Stimulated activated CD4-positive, alpha-beta T cell treated with anti-CD3 and anti-CD28 coated beads, Interleukin-4, amount 100 ng/mL, for 24 hours (primary cell): ENCODE results near the gene FBXW10B.
"Not testable (repeated sequence)": the region's sequence is repeated elsewhere in the genome, so short reads cannot be mapped to it uniquely, and the experiment has no call there.

Experiments
- DNase-seq: peaks from one replicate; pipeline ENCODE4 v3.0.0-alpha.2; 2020

Gene FBXW10B, protein sequence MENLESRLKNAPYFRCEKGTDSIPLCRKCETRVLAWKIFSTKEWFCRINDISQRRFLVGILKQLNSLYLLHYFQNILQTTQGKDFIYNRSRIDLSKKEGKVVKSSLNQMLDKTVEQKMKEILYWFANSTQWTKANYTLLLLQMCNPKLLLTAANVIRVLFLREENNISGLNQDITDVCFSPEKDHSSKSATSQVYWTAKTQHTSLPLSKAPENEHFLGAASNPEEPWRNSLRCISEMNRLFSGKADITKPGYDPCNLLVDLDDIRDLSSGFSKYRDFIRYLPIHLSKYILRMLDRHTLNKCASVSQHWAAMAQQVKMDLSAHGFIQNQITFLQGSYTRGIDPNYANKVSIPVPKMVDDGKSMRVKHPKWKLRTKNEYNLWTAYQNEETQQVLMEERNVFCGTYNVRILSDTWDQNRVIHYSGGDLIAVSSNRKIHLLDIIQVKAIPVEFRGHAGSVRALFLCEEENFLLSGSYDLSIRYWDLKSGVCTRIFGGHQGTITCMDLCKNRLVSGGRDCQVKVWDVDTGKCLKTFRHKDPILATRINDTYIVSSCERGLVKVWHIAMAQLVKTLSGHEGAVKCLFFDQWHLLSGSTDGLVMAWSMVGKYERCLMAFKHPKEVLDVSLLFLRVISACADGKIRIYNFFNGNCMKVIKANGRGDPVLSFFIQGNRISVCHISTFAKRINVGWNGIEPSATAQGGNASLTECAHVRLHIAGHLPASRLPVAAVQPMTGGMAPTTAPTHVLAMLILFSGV

GRCh38 chr17:15619331-15620058 is at the start of gene FBXW10B:
Gene FBXW10B, minus strand, starts transcription at chr17:15619704. Its CDS starts 192 bp downstream, at chr17:15619512.
- not testable (repeated sequence) for DNase-seq

DNA sequence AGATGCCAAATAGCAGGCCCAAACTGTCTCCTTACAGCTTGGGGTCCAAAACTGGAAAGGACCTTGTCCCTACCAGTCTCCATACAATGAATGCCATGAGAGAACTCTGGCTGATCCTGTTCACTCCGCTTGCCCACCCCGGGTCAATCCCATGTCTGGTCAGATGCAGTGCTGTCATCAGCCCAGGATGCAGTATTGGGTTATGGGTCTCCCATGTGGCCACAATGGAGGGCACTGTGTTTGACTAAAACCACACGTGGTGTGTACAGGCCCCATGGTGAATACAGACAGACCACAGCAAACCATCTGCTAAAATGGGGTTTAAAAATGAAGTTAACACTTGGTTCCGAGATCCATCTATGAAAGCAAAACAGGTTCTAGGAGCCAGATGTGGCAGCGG is 44.2 kb upstream of the FBXW10B start:
- no peak for DNase-seq

DNA sequence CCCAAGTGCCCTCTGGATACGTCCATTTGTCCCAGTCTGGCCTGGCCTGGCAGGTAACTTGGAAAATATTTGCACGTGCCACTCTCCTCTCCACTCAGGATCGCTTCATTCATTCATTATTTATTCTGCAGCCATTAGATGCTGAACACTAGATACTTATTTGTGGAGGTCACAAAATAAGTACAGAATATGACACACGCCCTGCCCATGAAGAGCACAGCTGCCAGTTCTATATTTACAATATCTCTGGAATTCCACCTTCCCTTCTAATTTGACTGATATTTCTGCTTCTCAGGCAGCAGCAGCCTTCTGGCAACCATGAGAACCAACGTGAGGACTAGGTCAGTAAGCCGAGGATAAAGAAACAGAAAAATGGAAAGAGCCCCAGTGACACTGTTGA is 43.7 kb upstream of the FBXW10B start:
- DNase-seq, result no peak

GRCh38 chr17:15662681-15663080 is 43.2 kb upstream of the FBXW10B start:
- no peak for DNase-seq

DNA sequence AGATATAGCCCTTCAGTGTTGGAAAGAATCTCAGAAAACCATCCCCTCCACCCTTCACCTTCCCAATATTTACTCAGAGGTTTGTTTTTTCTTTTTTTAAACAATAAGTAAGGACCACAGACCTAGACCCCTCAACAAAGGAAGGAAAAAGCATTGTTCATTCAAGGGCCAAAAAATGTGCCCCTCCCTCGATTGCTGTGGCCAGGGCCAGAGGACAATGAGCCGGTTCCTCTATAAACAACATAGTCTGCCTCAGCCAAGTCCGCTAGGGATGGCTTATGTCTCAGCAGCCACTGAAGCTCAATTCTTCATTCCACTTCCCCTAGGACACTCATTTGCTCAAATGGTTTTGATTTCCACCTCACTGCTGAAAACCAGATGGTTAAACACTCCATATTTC is 40.6 kb upstream of the FBXW10B start:
- DNase-seq, result no peak

- DNase-seq, result no peak
Measured at GRCh38 chr17:15659663-15660062, 40.2 kb upstream of the FBXW10B start.

DNA sequence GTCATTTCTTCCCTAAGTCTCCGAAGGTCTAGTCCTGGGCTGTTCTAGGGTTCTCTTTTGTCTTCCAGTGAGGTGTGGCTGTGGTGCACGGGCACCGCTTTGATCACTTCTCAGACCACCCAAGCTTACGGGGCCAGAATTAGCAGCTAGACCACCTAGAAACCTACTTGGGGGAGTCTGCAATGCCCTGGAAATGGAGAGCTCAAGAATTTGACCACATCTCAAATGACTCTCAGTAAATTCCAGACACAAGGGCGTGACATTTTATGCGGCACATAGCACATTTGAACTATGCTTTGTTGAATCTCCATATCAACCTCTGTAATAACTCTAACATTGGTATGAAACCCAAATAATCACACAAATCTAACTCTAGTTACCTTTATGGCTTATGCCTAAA is 39.7 kb upstream of the FBXW10B start:
- no peak for DNase-seq

DNA sequence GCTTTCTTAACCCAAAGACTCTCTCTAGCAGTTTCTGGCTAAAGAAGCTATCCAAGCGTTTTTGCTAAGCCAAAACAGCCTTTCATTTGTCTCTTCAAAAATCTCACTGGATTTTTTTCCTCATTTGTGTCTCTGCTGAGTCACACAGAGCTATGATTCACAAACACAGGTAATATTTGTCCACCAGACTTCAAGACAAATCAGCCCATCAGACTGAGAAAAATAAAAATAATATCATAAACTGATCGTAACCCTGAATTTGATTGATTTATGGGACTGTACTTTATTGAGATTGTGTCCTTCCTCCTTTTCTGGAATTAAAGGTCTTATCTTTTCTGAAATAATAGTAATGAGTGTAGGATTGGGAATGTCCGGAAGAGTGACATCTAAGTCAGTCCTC is 38.8 kb upstream of the FBXW10B start:
- no peak for DNase-seq

DNA sequence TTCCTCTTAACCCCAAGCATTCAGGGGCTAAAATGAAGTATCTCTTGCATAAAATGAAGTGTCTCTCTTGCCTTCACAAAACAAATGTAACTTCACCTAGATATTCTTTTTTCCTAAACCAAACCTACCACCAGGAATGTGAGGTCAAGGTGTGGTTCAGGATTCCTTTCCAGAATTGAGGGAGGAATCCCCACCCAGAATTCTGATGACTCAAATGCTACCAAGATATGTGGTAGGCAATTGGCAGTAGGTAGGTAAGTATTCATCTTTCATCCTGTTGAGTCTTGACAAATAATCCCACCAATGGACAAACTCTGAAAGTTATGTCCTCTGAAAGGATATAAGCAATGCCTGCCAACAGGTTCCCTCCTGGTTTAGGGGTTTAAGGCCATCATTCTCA is 38.4 kb upstream of the FBXW10B start:
- DNase-seq, result no peak

DNA sequence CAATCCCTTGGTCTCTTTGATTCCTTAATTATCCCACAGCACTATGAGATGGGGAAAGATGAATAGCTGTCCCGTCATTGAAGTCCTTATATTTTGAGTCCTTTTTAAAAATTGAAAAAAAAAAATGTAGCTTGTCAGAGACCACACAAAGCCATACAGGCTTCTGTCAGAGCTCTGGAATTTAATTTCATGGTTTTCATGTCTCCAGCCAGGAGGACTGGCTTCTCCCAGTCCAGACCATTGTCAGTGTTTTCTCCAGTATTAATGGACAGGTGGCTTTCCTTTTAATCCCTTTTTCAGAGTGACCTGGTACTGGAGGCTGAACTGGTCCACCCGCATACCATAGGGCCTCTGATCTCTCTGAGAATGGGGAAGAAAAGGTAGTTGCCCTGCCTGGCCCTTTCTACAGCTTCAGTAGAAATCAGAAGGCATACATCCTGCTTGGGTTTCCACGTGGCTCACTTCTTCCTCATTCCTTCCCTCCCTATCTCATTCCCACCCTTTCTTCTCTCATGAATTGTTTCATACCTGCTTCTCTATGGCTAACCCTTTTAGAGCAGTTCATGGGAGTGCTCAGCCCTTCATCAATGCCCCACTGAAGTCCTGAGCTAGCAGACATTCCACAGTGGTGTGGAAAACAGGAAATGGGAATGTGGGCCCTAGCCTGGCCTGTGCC is 35.5 kb upstream of the FBXW10B start:
- no peak for DNase-seq

DNA sequence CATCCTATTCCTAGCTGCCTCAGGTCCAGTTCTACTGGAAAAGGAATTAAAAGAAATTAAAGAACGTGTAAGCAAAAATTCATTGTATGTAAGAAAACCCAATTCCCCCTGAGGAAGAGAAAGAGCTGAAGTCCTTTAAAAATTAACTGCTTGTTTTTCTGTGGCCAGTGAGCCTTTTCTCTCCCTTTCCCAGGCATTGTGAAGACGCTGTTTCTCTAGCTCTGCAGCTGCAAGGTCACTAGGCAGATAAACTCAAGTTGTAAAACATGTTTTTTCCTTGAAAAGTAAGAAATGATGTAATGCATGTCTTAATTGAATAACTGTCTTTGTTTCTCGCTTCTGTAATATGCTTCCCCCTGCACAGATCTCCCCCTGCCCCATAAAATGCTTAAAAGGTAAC is 34.9 kb upstream of the FBXW10B start:
- not testable (repeated sequence) for DNase-seq

GRCh38 chr17:15652960-15653359 is 33.5 kb upstream of the FBXW10B start:
- no peak for DNase-seq

- no peak for DNase-seq
Measured at GRCh38 chr17:15651583-15652110, 32.1 kb upstream of the FBXW10B start.

GRCh38 chr17:15650741-15651582 is 31.5 kb upstream of the FBXW10B start:
- DNase-seq, result no peak

GRCh38 chr17:15649861-15650421 is 30.4 kb upstream of the FBXW10B start:
- DNase-seq, result no peak

DNA sequence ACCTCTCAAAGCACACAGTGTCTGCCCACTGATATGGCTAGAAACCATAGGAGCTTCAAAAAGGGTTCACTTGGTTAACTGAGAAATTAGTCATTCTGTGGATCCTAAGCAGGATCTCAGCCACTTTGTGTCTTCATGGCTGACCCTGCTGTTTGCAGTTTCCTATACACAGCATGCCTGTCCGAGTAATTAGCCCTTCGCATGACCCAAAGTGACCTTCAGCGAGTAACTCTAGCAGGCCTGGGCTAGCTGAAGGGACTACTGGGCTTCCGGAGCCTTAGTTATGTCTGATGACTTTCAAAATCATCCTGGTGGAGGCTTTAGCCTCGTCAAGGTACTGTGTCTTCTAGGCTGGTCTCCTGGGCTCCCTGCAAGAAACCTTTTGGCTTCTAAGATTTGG is 28.9 kb upstream of the FBXW10B start:
- no peak for DNase-seq

- not testable (repeated sequence) for DNase-seq
Measured at GRCh38 chr17:15645942-15646312, 26.4 kb upstream of the FBXW10B start.

DNA sequence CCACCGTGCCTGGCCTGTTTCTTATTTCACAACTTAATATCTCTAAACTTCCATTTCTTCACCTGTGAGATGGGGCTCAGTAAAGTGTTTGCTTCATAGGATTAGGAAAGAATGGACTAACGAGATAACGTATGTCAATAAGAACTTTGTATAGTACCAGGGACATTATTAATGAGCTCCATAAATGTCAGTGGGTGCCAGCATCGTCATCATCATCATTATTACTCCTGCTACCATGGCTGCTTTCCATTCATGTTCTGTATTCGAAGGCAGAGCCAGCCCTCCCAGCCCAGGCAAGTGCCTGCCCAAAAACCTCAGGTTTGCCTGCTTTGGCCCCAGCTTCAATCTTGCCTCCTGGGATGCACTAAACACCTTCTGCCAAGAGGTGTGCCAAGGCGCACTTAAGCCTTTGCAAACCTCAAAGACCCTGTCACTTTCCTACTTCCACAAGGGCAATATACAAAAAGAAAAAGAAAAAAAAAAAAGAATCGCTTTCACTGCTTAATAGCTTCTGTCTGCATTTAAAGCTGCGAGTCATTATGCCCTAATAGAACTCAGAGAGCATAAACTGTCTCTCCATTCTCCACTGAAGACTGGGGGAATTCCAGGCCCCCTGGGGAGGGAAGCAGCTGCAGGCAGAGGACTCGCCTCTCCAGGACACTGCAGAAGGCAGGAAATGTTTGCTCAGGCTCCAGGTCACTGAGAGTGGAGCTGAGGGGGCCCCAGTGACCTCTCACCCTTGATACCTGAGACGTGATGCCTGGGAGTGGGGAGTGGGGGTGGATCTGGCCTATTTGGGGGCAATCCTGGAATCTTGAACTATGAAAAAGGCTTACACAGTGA is 25.8 kb upstream of the FBXW10B start:
- DNase-seq, result not testable (repeated sequence)

DNA sequence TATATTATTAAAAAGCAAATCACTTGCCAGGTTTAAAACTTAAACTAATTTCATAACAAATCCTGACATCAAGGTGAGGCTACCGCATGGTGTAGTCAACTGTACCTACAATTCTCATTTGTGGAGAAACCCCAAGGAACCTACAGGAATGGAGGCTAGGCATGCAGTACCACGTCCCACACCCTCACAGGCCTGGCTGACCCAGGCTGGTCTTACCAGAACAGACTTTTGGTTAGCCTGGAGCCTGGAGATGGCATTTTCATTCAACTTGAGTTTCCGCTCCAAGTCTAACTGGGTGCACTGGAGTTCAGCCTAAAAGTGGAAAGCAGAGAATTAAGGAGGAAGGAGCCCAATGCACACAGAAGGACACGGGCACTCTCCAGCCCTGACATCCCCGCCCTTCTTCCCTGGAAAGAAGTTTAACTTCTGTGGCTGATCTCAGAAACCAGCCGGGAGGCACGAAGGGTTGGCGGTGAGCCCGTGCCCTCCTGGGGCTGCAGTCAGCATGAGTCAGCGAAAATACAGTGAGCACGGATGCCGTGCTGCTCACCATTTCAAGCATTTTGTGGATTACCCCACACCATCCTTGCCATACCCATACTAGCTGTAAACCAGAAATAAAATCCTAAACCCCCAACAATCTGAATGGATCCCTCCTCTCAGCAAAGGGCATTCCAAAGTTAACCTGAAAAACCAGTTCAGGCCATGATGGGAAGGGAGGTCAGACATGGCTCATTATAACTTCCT is 23.2 kb upstream of the FBXW10B start:
- DNase-seq, result not testable (repeated sequence)

- not testable (repeated sequence) for DNase-seq
Measured at GRCh38 chr17:15642014-15642413, 22.5 kb upstream of the FBXW10B start.
